Measurements from ENCODE around the gene SLC7A8.
"Not testable (repeated sequence)": the region's sequence is repeated elsewhere in the genome, so short reads cannot be mapped to it uniquely, and the experiment has no call there.

DNA sequence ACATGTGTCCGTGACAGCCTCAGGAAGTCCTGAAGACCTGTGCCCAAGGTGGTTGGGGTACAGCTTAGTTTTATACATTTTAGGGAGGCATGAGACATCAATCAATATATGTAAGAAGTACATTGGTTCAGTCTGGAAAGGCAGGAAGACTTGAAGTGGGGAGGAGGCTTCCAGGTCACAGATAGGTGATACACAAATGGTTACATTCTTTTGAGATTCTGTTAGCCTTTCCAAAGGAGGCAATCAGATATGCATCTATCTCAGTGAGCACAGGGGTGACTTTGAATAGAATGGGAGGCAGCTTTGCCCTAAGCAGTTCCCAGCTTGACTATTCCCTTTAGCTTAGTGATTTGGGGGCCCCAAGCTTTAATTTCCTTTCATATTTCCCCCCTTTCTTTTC lies 15.7 kb upstream of the SLC7A8 start:
- TF ChIP-seq POLR2A, POLR2AphosphoS5 (IDR thresholded peaks at IDR 0.05): not testable (repeated sequence)
- TF ChIP-seq, protein P1, sequence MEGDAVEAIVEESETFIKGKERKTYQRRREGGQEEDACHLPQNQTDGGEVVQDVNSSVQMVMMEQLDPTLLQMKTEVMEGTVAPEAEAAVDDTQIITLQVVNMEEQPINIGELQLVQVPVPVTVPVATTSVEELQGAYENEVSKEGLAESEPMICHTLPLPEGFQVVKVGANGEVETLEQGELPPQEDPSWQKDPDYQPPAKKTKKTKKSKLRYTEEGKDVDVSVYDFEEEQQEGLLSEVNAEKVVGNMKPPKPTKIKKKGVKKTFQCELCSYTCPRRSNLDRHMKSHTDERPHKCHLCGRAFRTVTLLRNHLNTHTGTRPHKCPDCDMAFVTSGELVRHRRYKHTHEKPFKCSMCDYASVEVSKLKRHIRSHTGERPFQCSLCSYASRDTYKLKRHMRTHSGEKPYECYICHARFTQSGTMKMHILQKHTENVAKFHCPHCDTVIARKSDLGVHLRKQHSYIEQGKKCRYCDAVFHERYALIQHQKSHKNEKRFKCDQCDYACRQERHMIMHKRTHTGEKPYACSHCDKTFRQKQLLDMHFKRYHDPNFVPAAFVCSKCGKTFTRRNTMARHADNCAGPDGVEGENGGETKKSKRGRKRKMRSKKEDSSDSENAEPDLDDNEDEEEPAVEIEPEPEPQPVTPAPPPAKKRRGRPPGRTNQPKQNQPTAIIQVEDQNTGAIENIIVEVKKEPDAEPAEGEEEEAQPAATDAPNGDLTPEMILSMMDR (IDR thresholded peaks at IDR 0.05) = not testable (repeated sequence)

Data from suprapubic skin (tissue), 4 donors.